H1 (cell line): Measurements from ENCODE around the gene SRSF8. TPM values are rescaled to one million over a fixed set of nuclear protein-coding genes. Genes with fewer than 3 reads are reported as not detected.

Experiments
- BRCA1 ChIP-seq: IDR thresholded peaks from 2 replicates; pipeline ENCODE4 v1.6.1; 2012; ENCODE audit warnings: low read depth, low read length, improper control_type of control experiment
- CBX5 ChIP-seq: fragments of 300-800, 300-1000 bp; sonication (generic); IDR thresholded peaks from 2 replicates; pipeline ENCODE4 v1.7.1; 2016; ENCODE audit warnings: antibody characterized with exemption, low read length, low read depth
- EZH2 ChIP-seq: fragments of 200-600 bp; sonication (generic); IDR thresholded peaks from 2 replicates; pipeline ENCODE4 v1.7.1; 2012; ENCODE audit warnings: low read depth, mild to moderate bottlenecking, moderate library complexity, low read length, inconsistent platforms; ENCODE audit not compliant: severe bottlenecking
- GTF2F1 ChIP-seq: IDR thresholded peaks from 2 replicates; pipeline ENCODE4 v1.6.1; 2012; ENCODE audit warnings: low read depth, low read length, improper control_type of control experiment, borderline replicate concordance
- KDM1A ChIP-seq: fragments of 200-600, 300-600 bp; sonication (generic); IDR thresholded peaks from 2 replicates; pipeline ENCODE4 v1.7.1; 2016; ENCODE audit warnings: mild to moderate bottlenecking, low read length, borderline replicate concordance
- TEAD4 ChIP-seq: IDR thresholded peaks from 2 replicates; pipeline ENCODE4 v1.6.1; 2012; ENCODE audit warnings: low read depth, low read length, inconsistent platforms, mixed read lengths
- polyA plus RNA-seq, 7 experiments: library from polyadenylated mRNA; depleted of rRNA in 3 of 7; stranded (reverse) in 5 of 7; unstranded in 2 of 7; fragments of >200 nt in 5 of 7; fragments of 200-250 nt in 2 of 7; gene quantifications; 1 replicate in 5 of 7; 2 replicates in 1 of 7; 4 replicates in 1 of 7; pipeline versions ENCODE4 v1.2.1 to v1.2.3, GENCODE V29; 2011 to 2013; ENCODE audit warnings: missing spikeins in 2 of 7, mixed read lengths in 2 of 7
- total RNA-seq: library from RNA; stranded (reverse); fragmentation: NEBNext Ultra II Directional; extraction: Animal tissue kit (Norgen Biotek cat#: 25700); gene quantifications from 2 replicates; pipeline ENCODE4 v1.2.1, GENCODE V29; 2021

The SRSF8 gene
- total and polyA plus RNA-seq, 2 of the 8 experiments (the other 6 are each of a cell fraction or from before 2014, with no cell fraction given): 13.2 to 18.5 TPM

DNA sequence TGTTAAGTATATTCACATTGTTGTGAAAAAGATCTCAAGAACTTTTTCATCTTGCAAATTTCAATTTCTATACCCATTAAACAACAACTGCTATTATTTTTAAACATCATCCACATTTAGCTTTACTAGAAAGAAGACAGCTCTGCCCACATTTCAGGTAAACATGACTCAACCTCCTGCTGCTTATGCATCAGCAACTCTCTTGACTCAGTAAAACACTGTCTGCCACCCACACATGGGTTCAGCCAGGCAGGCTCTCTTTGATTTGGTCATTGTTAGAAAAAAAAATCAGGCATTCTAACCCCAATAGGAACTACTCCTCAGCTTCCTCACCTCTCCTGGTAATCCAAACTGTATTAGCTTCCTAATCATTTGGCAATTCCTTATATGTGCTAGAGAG is 17.8 kb downstream of the SRSF8 start (continued):
- TF ChIP-seq KDM1A (no peak), GTF2F1 (no peak), TEAD4 (no peak), CBX5 (no peak), BRCA1 (no peak), EZH2 (no peak)
